Psoas muscle (tissue), 8 donors: ENCODE measurements around the gene GPATCH8. TPM values are rescaled to one million over a fixed set of nuclear protein-coding genes. Genes with fewer than 3 reads are reported as not detected.

ENCODE experiments used
- ATAC-seq, 4 donors: fragments of 200-7000 bp; cut with Tn5 transposase; one replicate each; pipeline ENCODE4 v1.9.1; 2020; ENCODE audit warnings: moderate library complexity in 3 of 4, mild to moderate bottlenecking in 2 of 4
- DNase-seq, 2 donors: peaks; one replicate each; pipeline ENCODE4 v3.0.0-alpha.2; 2020
- H3K27ac ChIP-seq: fragments of 200-600 bp; one replicate; pipeline ENCODE4 v1.8.0; 2022
- H3K27me3 ChIP-seq, 3 donors: fragments of 200-600 bp in 1 of 3; one replicate each; pipeline versions ENCODE4 v1.6.1 to v1.8.0; 2013 to 2022; ENCODE audit warnings: low read length in 2 of 3, mild to moderate bottlenecking in 2 of 3, moderate library complexity in 1 of 3; ENCODE audit not compliant: insufficient read depth in 3 of 3
- H3K36me3 ChIP-seq, 2 donors: fragments of 200-600 bp in 1 of 2; one replicate each; pipeline versions ENCODE4 v1.6.1 to v1.8.0; 2013 to 2022; ENCODE audit warnings: low read depth in 1 of 2, mild to moderate bottlenecking in 1 of 2, moderate library complexity in 1 of 2; ENCODE audit not compliant: insufficient read depth in 1 of 2
- H3K4me1 ChIP-seq: fragments of 200-600 bp; one replicate; pipeline ENCODE4 v1.8.0; 2022
- H3K4me3 ChIP-seq: fragments of 200-600 bp; one replicate; pipeline ENCODE4 v1.8.0; 2022; ENCODE audit warnings: mild to moderate bottlenecking
- H3K9me3 ChIP-seq: fragments of 200-600 bp; one replicate; pipeline ENCODE4 v1.8.0; 2022
- CTCF ChIP-seq: fragments of 200-600 bp; IDR thresholded peaks from one replicate; pipeline ENCODE4 v1.8.0; 2022; ENCODE audit warnings: antibody characterized with exemption
- whole genome bisulfite sequencing, 3 donors: extraction: QIAGEN DNeasy Blood & Tissue Kit; methylation state at CpG; one replicate each; pipeline versions ENCODE4 v1.1.6 to v1.1.7; 2013; 5-methylcytosine and 5-hydroxymethylcytosine counted together
- intact Hi-C, 2 donors: fragments of 100-400 bp; cut with DNase I; formaldehyde crosslinking; loops; one replicate each; pipeline versions ENCODE4 v1.11.0 to v1.14.2; 2022
- polyA plus RNA-seq, 3 donors: library from polyadenylated mRNA; stranded (reverse); fragments of 200-250 nt; gene quantifications; one replicate each; pipeline ENCODE4 v1.2.3, GENCODE V29; 2013
- total RNA-seq, 4 donors: library from RNA; stranded (reverse); fragmentation: NEBNext Ultra II Directional in 2 of 4; extraction: Animal tissue kit (Norgen Biotek cat#: 25700) in 2 of 4; gene quantifications; one replicate each; pipeline versions ENCODE4 v1.2.1 to v1.2.4, GENCODE V29; 2021 to 2023
- donor health status: healthy with polysubstance abuse.
- donor health status: DM: no; HTN: no; CAD: no; lungs with moderate emphysema.
- donor health status: Bipolar disorder and iron deficiency.
- donor health status: healthy.
- donor health status: DM: yes; HTN: yes; CAD: no.
- donor health status: DM: no; HTN: no; CAD: no.
- donor health status: DM: no; HTN: no; CAD: no.
- donor health status: DM: yes; HTN: yes; CAD: no.

Gene GPATCH8
- total and polyA plus RNA-seq, 7 donors: 5.7 to 28.1 (median 19.0) TPM

GRCh38 chr17:44409309-44410028 lies 93.7 kb downstream of the GPATCH8 start:
- TF ChIP-seq CTCF: no peak
- H3K4me3 ChIP-seq: no peak overlapping the region
- H3K36me3 ChIP-seq: peaks cover 0 to 32% of the 10 kb centered on the region in 2 donors
- no peak overlapping the region for H3K27ac ChIP-seq
- intact Hi-C loops: loop anchor here in 1 of 2 donors (10.0 kb wide), 1 partner anchor 95 kb away; the partner anchor contains the start of gene GPATCH8
- no peak for DNase-seq
- no peaks in the 10 kb centered on the region for H3K27me3 ChIP-seq
- no peaks in the 10 kb centered on the region for H3K4me1 ChIP-seq
- H3K9me3 ChIP-seq: no peaks in the 10 kb centered on the region
- ATAC-seq: peak in 1 of 4 donors; percentile 30
- WGBS, 3 donors: 86 to 94% (median 90%) methylated on average over 7 of the region's 7 CpGs

- intact Hi-C loops: loop anchor here in 1 of 2 donors (10.0 kb wide), 1 partner anchor 96 kb away; the partner anchor contains the start of gene GPATCH8
- no peaks in the 10 kb centered on the region for H3K9me3 ChIP-seq
- no peak overlapping the region for H3K27ac ChIP-seq
- DNase-seq (no peak), ATAC-seq (no peak)
- H3K4me1 ChIP-seq: no peaks in the 10 kb centered on the region
- peaks cover 0 to 34% of the 10 kb centered on the region in 2 donors for H3K36me3 ChIP-seq
- no peaks in the 10 kb centered on the region for H3K27me3 ChIP-seq
- H3K4me3 ChIP-seq: no peak overlapping the region
- TF ChIP-seq CTCF: no peak
- 94 to 97% (median 96%) methylated on average over 4 of the region's 4 CpGs for WGBS, 3 donors
Observed at GRCh38 chr17:44408786-44409185, 94.4 kb downstream of the GPATCH8 start.

GRCh38 chr17:44402564-44403172 lies 100.5 kb downstream of the GPATCH8 start:
- H3K4me3 ChIP-seq: no peak overlapping the region
- WGBS, 3 donors: 95 to 96% (median 96%) methylated on average over 5 of the region's 5 CpGs
- ATAC-seq (no peak), DNase-seq (no peak)
- intact Hi-C loops: loop anchor here in 1 of 2 donors (10.0 kb wide), 1 partner anchor 102 kb away; the partner anchor contains the start of gene GPATCH8
- no peak for TF ChIP-seq CTCF
- H3K27me3 ChIP-seq: no peaks in the 10 kb centered on the region
- H3K27ac ChIP-seq: no peak overlapping the region
- H3K4me1 ChIP-seq: no peaks in the 10 kb centered on the region
- H3K9me3 ChIP-seq: no peaks in the 10 kb centered on the region
- peaks cover 4 to 95% of the 10 kb centered on the region in 2 donors for H3K36me3 ChIP-seq

- H3K36me3 ChIP-seq: peaks cover 4 to 95% of the 10 kb centered on the region in 2 donors
- no peaks in the 10 kb centered on the region for H3K4me1 ChIP-seq
- intact Hi-C loops: loop anchor here (1.0 to 10.0 kb wide), 3 partner anchors 104 to 123 kb away; partner anchors contain the start of gene GPATCH8 (in 1 of the 2)
- ATAC-seq (peak; percentile 48 to 78 (median 60)), DNase-seq (no peak)
- H3K27me3 ChIP-seq: no peaks in the 10 kb centered on the region
- TF ChIP-seq CTCF: peak; percentile 51
- H3K27ac ChIP-seq: no peak overlapping the region
- no peaks in the 10 kb centered on the region for H3K9me3 ChIP-seq
- 78 to 84% (median 82%) methylated on average over 3 of the region's 3 CpGs for WGBS, 3 donors
- no peak overlapping the region for H3K4me3 ChIP-seq
Observed at GRCh38 chr17:44400226-44400847, 102.9 kb downstream of the GPATCH8 start.
